ENCODE data around the gene COL23A1. TPM values are rescaled to one million over a fixed set of nuclear protein-coding genes. Genes with fewer than 3 reads are reported as not detected.

Gene COL23A1
- polyA plus RNA-seq, 3 donors: 0.11 to 0.21 TPM; not detected in 1

GRCh38 chr5:178532666-178533065 is 57.5 kb downstream of the COL23A1 start:
- peaks cover 24% of the 10 kb centered on the region for H3K79me2 ChIP-seq (ENCODE audit: insufficient read depth, low read length)
- Mint-ChIP-seq H3K36me3 (no peaks in the 10 kb centered on the region), H3K9me3 (peaks cover 0 to 3% (median 0%) of the 10 kb centered on the region in 7 donors), H3K27ac (peak overlapping the region in 4 of 7 donors; percentile 34 to 70 (median 40)), H3K4me1 (peaks cover 53% of the 10 kb centered on the region), H3K27me3 (ENCODE audit: low read depth in 3 of 3) (peaks cover 0 to 2% (median 1%) of the 10 kb centered on the region in 3 donors), H3K4me3 (no peak overlapping the region)
- intact Hi-C loops (cut with micrococcal nuclease): no loop called here
- peak overlapping the region; percentile 48 for H2AFZ ChIP-seq (ENCODE audit: insufficient read depth, low read depth, low read length, poor library complexity, severe bottlenecking)
- H3K4me2 ChIP-seq (replicated peaks; ENCODE audit: extremely low read depth, low read length, poor library complexity, severe bottlenecking): peak overlapping the region; percentile 10
- no peaks in the 10 kb centered on the region for H4K20me1 ChIP-seq (ENCODE audit: insufficient read depth, low read length)
- no peak overlapping the region for H3K4me3 ChIP-seq (replicated peaks in 1 of 3; ENCODE audit: low read depth in 2 of 3, low read length in 3 of 3)
- 13% methylated on average over 7 of the region's 7 CpGs for WGBS (ENCODE audit: insufficient coverage)
- no peak for TF ChIP-seq CTCF (IDR thresholded peaks at IDR 0.05)
- no peaks in the 10 kb centered on the region for H3K36me3 ChIP-seq (replicated peaks in 1 of 2; ENCODE audit: control insufficient read depth in 1 of 2, insufficient read depth in 2 of 2, low read length in 2 of 2)
- DNase-seq: peak; percentile 18 to 46 (median 41)
- no peaks in the 10 kb centered on the region for H3K9me3 ChIP-seq (replicated peaks in 1 of 2; ENCODE audit: control insufficient read depth in 1 of 2, insufficient read depth in 1 of 2, low read length in 2 of 2)
- no peak overlapping the region for H3K9ac ChIP-seq (ENCODE audit: insufficient read depth, low read length, poor library complexity, severe bottlenecking)
- peaks cover 49 to 54% of the 10 kb centered on the region in 2 donors for H3K4me1 ChIP-seq (ENCODE audit: control insufficient read depth in 1 of 2, insufficient read depth in 2 of 2, low read length in 2 of 2)
- H3K27me3 ChIP-seq (ENCODE audit: control insufficient read depth in 2 of 2, insufficient read depth in 2 of 2, low read length in 2 of 2): no peaks in the 10 kb centered on the region
- H3K27ac ChIP-seq (ENCODE audit: low read depth in 1 of 2, low read length in 2 of 2): peak overlapping the region in 1 of 2 donors; percentile 21

GRCh38 chr5:178532236-178532635 is 58.0 kb downstream of the COL23A1 start:
- peaks cover 0 to 3% (median 0%) of the 10 kb centered on the region in 7 donors for H3K9me3 Mint-ChIP-seq
- H3K4me3 Mint-ChIP-seq: no peak overlapping the region
- Histone ChIP-seq H3K4me3 (replicated peaks in 1 of 3; ENCODE audit: low read depth in 2 of 3, low read length in 3 of 3) (no peak overlapping the region), H3K27me3 (ENCODE audit: control insufficient read depth in 2 of 2, insufficient read depth in 2 of 2, low read length in 2 of 2) (no peaks in the 10 kb centered on the region), H3K79me2 (ENCODE audit: insufficient read depth, low read length) (peaks cover 21% of the 10 kb centered on the region), H3K4me1 (ENCODE audit: control insufficient read depth in 1 of 2, insufficient read depth in 2 of 2, low read length in 2 of 2) (peaks cover 46 to 49% of the 10 kb centered on the region in 2 donors), H2AFZ (ENCODE audit: insufficient read depth, low read depth, low read length, poor library complexity, severe bottlenecking) (peak overlapping the region; percentile 48), H3K9me3 (replicated peaks in 1 of 2; ENCODE audit: control insufficient read depth in 1 of 2, insufficient read depth in 1 of 2, low read length in 2 of 2) (no peaks in the 10 kb centered on the region), H3K4me2 (replicated peaks; ENCODE audit: extremely low read depth, low read length, poor library complexity, severe bottlenecking) (no peak overlapping the region), H3K27ac (ENCODE audit: low read depth in 1 of 2, low read length in 2 of 2) (no peak overlapping the region), H3K36me3 (replicated peaks in 1 of 2; ENCODE audit: control insufficient read depth in 1 of 2, insufficient read depth in 2 of 2, low read length in 2 of 2) (no peaks in the 10 kb centered on the region), H4K20me1 (ENCODE audit: insufficient read depth, low read length) (no peaks in the 10 kb centered on the region), H3K9ac (ENCODE audit: insufficient read depth, low read length, poor library complexity, severe bottlenecking) (no peak overlapping the region)
- intact Hi-C loops (cut with micrococcal nuclease): no loop called here
- no peak for TF ChIP-seq CTCF (IDR thresholded peaks at IDR 0.05)
- WGBS (ENCODE audit: insufficient coverage): 81% methylated on average over 4 of the region's 5 CpGs
- no peaks in the 10 kb centered on the region for H3K36me3 Mint-ChIP-seq
- H3K27ac Mint-ChIP-seq: no peak overlapping the region
- H3K27me3 Mint-ChIP-seq (ENCODE audit: low read depth in 3 of 3): peaks cover 0 to 5% (median 2%) of the 10 kb centered on the region in 3 donors
- no peak for DNase-seq
- peaks cover 51% of the 10 kb centered on the region for H3K4me1 Mint-ChIP-seq
